H1 (cell line): ENCODE measurements around the gene TMEM243.

ENCODE experiments used
- CTCF ChIP-seq, 3 experiments: IDR thresholded peaks; 1 replicate in 2 of 3; 2 replicates in 1 of 3; pipeline versions ENCODE4 v1.5.1 to v1.6.1; 2011; ENCODE audit warnings: low read length in 3 of 3, mild to moderate bottlenecking in 3 of 3, inconsistent platforms in 2 of 3, low read depth in 1 of 3, moderate library complexity in 1 of 3; ENCODE audit not compliant: insufficient read depth in 1 of 3; ENCODE audit errors: control extremely low read depth in 1 of 3
- KDM1A ChIP-seq: fragments of 200-600, 300-600 bp; sonication (generic); IDR thresholded peaks from 2 replicates; pipeline ENCODE4 v1.7.1; 2016; ENCODE audit warnings: mild to moderate bottlenecking, low read length, borderline replicate concordance
- POLR2A ChIP-seq, 2 experiments: IDR thresholded peaks; 1 replicate in 1 of 2; 2 replicates in 1 of 2; pipeline ENCODE4 v1.6.1; 2011; ENCODE audit warnings: low read depth in 2 of 2, low read length in 2 of 2, mild to moderate bottlenecking in 2 of 2; ENCODE audit errors: control extremely low read depth in 1 of 2
- POLR2AphosphoS5 ChIP-seq: IDR thresholded peaks from 2 replicates; pipeline ENCODE4 v1.6.1; 2011; ENCODE audit warnings: low read depth, low read length
- RNF2 ChIP-seq: fragments of 200-900, 300-1000 bp; sonication (generic); IDR thresholded peaks from 2 replicates; pipeline ENCODE4 v1.7.1; 2016; ENCODE audit warnings: borderline replicate concordance, low read depth, mild to moderate bottlenecking, antibody characterized with exemption, low read length; ENCODE audit not compliant: poor library complexity, severe bottlenecking; ENCODE audit errors: missing control alignments
- TEAD4 ChIP-seq: IDR thresholded peaks from 2 replicates; pipeline ENCODE4 v1.6.1; 2012; ENCODE audit warnings: low read depth, low read length, inconsistent platforms, mixed read lengths

GRCh38 chr7:87193912-87194311, 25.6 kb downstream of the TMEM243 start:
- TF ChIP-seq CTCF (IDR thresholded peaks at IDR 0.05; ENCODE audit: control extremely low read depth in 1 of 3, insufficient read depth in 1 of 3, low read depth in 1 of 3, low read length in 3 of 3), result no peak
- no peak for TF ChIP-seq TEAD4
- TF ChIP-seq KDM1A, result no peak
- no peak; a peak in 1 of 3 replicates for TF ChIP-seq POLR2A (IDR thresholded peaks at IDR 0.05; ENCODE audit: control extremely low read depth in 1 of 2, low read depth in 2 of 2, low read length in 2 of 2)
- no peak for TF ChIP-seq POLR2AphosphoS5
- TF ChIP-seq RNF2, result no peak
